ENCODE measurements around the gene UMODL1.

GRCh38 chr21:42148584-42148983, 77.5 kb downstream of the UMODL1 start:
- TF ChIP-seq, protein P1, sequence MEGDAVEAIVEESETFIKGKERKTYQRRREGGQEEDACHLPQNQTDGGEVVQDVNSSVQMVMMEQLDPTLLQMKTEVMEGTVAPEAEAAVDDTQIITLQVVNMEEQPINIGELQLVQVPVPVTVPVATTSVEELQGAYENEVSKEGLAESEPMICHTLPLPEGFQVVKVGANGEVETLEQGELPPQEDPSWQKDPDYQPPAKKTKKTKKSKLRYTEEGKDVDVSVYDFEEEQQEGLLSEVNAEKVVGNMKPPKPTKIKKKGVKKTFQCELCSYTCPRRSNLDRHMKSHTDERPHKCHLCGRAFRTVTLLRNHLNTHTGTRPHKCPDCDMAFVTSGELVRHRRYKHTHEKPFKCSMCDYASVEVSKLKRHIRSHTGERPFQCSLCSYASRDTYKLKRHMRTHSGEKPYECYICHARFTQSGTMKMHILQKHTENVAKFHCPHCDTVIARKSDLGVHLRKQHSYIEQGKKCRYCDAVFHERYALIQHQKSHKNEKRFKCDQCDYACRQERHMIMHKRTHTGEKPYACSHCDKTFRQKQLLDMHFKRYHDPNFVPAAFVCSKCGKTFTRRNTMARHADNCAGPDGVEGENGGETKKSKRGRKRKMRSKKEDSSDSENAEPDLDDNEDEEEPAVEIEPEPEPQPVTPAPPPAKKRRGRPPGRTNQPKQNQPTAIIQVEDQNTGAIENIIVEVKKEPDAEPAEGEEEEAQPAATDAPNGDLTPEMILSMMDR (IDR thresholded peaks at IDR 0.05), result no peak
- no peak for TF ChIP-seq POLR2A (IDR thresholded peaks at IDR 0.05)

Measured in adrenal gland (tissue), 5 donors.